ENCODE data around the gene MID1. TPM values are rescaled to one million over a fixed set of nuclear protein-coding genes. Genes with fewer than 3 reads are reported as not detected.

The MID1 gene
- polyA plus RNA-seq, 3 donors: 0.05 to 0.10 TPM; not detected in 1

DNA sequence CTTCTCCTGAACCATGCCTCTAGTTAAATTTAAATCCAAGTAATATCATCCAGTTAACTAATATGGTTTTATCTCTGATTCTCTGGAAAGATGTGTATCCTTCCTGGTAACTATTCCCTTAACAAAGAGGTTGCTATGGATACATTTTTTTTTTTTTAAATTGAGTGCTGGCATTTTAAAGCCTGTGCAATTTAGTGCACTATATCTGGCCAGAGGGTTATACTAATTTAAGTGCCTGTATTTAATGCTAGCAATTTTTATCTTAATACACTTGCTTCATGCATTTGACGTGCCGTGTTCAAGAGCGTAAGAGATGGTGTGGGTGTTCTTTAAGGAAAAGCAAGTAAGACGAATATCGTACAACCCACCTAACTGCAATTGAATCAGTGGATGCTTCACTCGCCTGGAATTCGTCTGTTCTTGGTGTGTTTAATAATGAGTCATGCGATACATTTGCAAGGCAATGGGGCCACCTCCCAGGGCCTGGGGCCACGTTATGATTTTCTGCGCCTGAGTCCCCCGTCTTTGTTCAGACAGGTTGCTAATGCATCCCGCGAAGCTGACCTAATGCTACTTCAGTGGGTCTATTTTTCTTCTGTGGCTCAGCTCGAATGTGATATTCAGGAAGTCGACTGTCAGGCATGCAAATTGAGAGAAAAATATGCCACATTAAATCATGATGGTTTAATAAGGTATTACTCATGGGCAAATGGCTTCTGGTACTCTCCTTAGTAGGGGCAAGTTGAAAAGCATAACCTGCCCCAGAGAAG is 14.2 kb upstream of the MID1 start:
- no peaks in the 10 kb centered on the region for H4K20me1 ChIP-seq (ENCODE audit: insufficient read depth, low read length)
- H3K9me3 Mint-ChIP-seq: peaks cover 0 to 3% (median 0%) of the 10 kb centered on the region in 7 donors
- DNase-seq: no peak
- no peaks in the 10 kb centered on the region for H3K36me3 Mint-ChIP-seq
- H3K4me3 ChIP-seq (replicated peaks in 1 of 3; ENCODE audit: low read depth in 2 of 3, low read length in 3 of 3): no peak overlapping the region
- no peak overlapping the region for H3K9ac ChIP-seq (ENCODE audit: insufficient read depth, low read length, poor library complexity, severe bottlenecking)
- peaks cover 0 to 3% (median 2%) of the 10 kb centered on the region in 3 donors for H3K27me3 Mint-ChIP-seq (ENCODE audit: low read depth in 3 of 3)
- no peaks in the 10 kb centered on the region for H3K79me2 ChIP-seq (ENCODE audit: insufficient read depth, low read length)
- no peaks in the 10 kb centered on the region for H3K27me3 ChIP-seq (ENCODE audit: control insufficient read depth in 2 of 2, insufficient read depth in 2 of 2, low read length in 2 of 2)
- H3K27ac ChIP-seq (ENCODE audit: low read depth in 1 of 2, low read length in 2 of 2): no peak overlapping the region
- no peaks in the 10 kb centered on the region for H3K4me1 ChIP-seq (ENCODE audit: control insufficient read depth in 1 of 2, insufficient read depth in 2 of 2, low read length in 2 of 2)
- no peaks in the 10 kb centered on the region for H3K36me3 ChIP-seq (replicated peaks in 1 of 2; ENCODE audit: control insufficient read depth in 1 of 2, insufficient read depth in 2 of 2, low read length in 2 of 2)
- intact Hi-C loops (cut with micrococcal nuclease): no loop called here
- no peak overlapping the region for H3K4me2 ChIP-seq (replicated peaks; ENCODE audit: extremely low read depth, low read length, poor library complexity, severe bottlenecking)
- no peaks in the 10 kb centered on the region for H3K4me1 Mint-ChIP-seq
- no CpG with 5 or more reads among the region's 15 CpGs for WGBS (ENCODE audit: insufficient coverage)
- no peak overlapping the region for H2AFZ ChIP-seq (ENCODE audit: insufficient read depth, low read depth, low read length, poor library complexity, severe bottlenecking)
- no peak overlapping the region for H3K4me3 Mint-ChIP-seq
- H3K9me3 ChIP-seq (replicated peaks in 1 of 2; ENCODE audit: control insufficient read depth in 1 of 2, insufficient read depth in 1 of 2, low read length in 2 of 2): no peaks in the 10 kb centered on the region
- no peak overlapping the region for H3K27ac Mint-ChIP-seq
- TF ChIP-seq, protein P1, sequence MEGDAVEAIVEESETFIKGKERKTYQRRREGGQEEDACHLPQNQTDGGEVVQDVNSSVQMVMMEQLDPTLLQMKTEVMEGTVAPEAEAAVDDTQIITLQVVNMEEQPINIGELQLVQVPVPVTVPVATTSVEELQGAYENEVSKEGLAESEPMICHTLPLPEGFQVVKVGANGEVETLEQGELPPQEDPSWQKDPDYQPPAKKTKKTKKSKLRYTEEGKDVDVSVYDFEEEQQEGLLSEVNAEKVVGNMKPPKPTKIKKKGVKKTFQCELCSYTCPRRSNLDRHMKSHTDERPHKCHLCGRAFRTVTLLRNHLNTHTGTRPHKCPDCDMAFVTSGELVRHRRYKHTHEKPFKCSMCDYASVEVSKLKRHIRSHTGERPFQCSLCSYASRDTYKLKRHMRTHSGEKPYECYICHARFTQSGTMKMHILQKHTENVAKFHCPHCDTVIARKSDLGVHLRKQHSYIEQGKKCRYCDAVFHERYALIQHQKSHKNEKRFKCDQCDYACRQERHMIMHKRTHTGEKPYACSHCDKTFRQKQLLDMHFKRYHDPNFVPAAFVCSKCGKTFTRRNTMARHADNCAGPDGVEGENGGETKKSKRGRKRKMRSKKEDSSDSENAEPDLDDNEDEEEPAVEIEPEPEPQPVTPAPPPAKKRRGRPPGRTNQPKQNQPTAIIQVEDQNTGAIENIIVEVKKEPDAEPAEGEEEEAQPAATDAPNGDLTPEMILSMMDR (IDR thresholded peaks at IDR 0.05): no peak

DNA sequence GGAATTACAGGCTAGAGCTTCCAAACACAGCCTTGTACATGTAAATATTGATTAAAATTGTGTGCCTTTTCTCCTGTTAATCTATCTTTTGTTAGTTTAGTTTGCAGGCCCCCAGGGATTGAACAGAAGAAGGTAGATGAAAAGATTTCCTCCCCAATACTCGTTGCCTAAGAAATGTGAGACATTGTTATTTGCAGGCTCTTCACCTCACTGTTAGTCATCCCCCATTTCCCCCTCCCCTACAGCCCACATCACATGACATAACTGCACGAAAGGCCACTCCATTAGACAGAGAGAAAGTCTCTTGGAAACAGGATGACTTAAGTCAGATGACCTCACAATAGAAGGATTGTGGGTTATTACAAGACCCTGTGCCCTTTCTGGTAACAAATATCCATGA is 13.3 kb upstream of the MID1 start:
- DNase-seq: peak in 1 of 3 donors; percentile 29

More for the DNA sequence above, 13.3 kb upstream of the MID1 start:
- no peak overlapping the region for H3K4me3 ChIP-seq (replicated peaks in 1 of 3; ENCODE audit: low read depth in 2 of 3, low read length in 3 of 3)
- no peaks in the 10 kb centered on the region for H4K20me1 ChIP-seq (ENCODE audit: insufficient read depth, low read length)
- H3K4me2 ChIP-seq (replicated peaks; ENCODE audit: extremely low read depth, low read length, poor library complexity, severe bottlenecking): no peak overlapping the region
- Mint-ChIP-seq H3K27ac (no peak overlapping the region), H3K36me3 (no peaks in the 10 kb centered on the region), H3K4me3 (no peak overlapping the region), H3K9me3 (peaks cover 0 to 2% (median 0%) of the 10 kb centered on the region in 7 donors), H3K4me1 (no peaks in the 10 kb centered on the region), H3K27me3 (ENCODE audit: low read depth in 3 of 3) (peaks cover 0 to 2% (median 2%) of the 10 kb centered on the region in 3 donors)
- H3K9me3 ChIP-seq (replicated peaks in 1 of 2; ENCODE audit: control insufficient read depth in 1 of 2, insufficient read depth in 1 of 2, low read length in 2 of 2): no peaks in the 10 kb centered on the region
- WGBS (ENCODE audit: insufficient coverage): no CpG with 5 or more reads among the region's 2 CpGs
- intact Hi-C loops (cut with micrococcal nuclease): no loop called here
- no peak overlapping the region for H3K27ac ChIP-seq (ENCODE audit: low read depth in 1 of 2, low read length in 2 of 2)
- TF ChIP-seq, protein P1 (IDR thresholded peaks at IDR 0.05): no peak
- H3K27me3 ChIP-seq (ENCODE audit: control insufficient read depth in 2 of 2, insufficient read depth in 2 of 2, low read length in 2 of 2): no peaks in the 10 kb centered on the region
- no peak overlapping the region for H3K9ac ChIP-seq (ENCODE audit: insufficient read depth, low read length, poor library complexity, severe bottlenecking)
- no peak overlapping the region for H2AFZ ChIP-seq (ENCODE audit: insufficient read depth, low read depth, low read length, poor library complexity, severe bottlenecking)
- H3K79me2 ChIP-seq (ENCODE audit: insufficient read depth, low read length): no peaks in the 10 kb centered on the region
- no peaks in the 10 kb centered on the region for H3K4me1 ChIP-seq (ENCODE audit: control insufficient read depth in 1 of 2, insufficient read depth in 2 of 2, low read length in 2 of 2)
- H3K36me3 ChIP-seq (replicated peaks in 1 of 2; ENCODE audit: control insufficient read depth in 1 of 2, insufficient read depth in 2 of 2, low read length in 2 of 2): no peaks in the 10 kb centered on the region
